DMS 273 treated with DMSO at 0.1 percent for 48 hours (cell line): ENCODE data around the gene GRK4.
"Not testable (repeated sequence)": the region's sequence is repeated elsewhere in the genome, so short reads cannot be mapped to it uniquely, and the experiment has no call there.

Experiments
- DNase-seq: peaks from one replicate; lab custom pipeline; 2025; lab: John Stamatoyannopoulos, UW

Gene GRK4

DNA sequence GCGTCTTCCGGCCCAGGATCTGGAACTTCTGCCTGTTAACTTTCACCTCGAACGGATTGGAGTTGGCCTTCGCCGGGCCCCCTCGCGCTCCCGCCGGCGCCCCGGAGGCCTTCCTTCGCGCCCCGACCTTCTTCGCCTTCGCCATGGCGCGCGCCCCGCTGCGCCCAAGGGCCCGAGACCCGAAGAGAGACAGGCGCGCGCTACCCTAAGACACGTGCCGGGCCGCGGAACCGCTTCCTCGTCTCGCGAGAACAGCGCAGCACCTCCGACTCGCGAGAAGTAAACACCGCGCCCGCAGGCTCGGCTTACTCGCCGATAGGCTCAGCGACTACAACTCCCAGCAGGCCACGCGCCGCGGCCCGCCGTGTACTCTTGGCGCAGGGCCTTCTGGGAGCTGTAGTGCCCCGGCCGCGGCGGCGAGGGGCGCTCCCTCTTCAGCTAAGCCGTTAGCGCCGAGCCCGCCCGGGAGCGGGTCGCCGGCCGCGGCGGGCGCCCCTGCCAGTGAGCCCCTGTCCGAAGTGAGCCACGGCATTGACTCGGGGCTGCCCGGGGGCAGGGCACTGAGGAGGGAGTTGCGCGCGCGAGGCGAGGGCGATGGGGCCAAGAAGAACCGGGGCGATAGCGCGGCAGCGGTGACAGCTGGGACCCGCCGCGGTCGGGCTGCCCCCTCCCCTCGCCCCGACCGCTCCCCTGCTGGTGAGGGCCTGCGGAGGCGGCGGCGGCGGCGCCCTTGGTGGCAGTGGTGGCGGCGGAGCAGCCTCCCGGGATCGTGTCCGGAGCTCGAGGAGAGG, at the start of gene GRK4, which contains the start of gene NOP14:
Gene GRK4 (plus strand): TSS at position 397 of the 791 bp plus-strand sequence. CDS start 500 bp downstream, outside the sequence.
Gene NOP14 (minus strand): TSS at position 232 of the 791 bp plus-strand sequence. CDS start 87 bp downstream, at position 145.
- DNase-seq, result peak; percentile 88

DNA sequence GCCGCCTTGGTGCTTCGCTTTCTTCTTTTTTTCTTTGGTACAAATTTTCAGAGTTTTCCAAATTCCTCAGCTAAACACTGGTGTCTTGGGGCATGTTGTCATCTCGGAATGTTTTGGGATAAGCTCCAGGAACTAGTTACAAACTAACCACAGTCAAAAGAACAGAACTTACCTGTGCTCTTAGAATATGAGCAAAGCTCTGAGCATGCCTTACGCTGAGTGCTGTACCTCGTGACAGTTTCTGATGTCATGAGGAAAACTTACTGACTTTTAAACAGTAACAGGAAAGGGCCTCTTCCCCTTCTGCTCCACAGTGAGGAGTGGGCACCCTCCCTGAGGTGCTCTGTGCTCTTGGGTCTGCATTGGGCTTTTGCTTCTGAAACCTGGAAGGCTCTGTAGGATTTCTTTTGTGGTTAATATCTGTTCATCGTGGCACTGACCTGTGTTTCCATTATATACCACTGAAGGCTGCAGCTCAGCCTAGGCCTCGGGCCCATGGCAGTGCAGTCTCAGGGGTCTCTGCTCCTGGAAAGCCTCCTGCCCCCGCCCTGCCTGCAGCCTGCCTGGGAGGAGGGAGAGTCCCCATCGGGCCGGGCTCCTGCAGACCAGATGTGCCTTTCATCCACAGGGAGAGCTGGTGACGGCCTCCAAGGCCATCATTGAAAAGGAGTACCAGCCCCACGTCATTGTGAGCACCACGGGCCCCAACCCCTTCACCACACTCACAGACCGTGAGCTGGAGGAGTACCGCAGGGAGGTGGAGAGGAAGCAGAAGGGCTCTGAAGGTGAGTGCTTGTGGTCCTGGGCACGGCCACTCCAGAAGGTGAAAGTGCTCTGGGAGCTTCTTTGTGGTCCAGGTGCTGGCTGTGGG, 48.9 kb upstream of the GRK4 start:
- DNase-seq, result no peak

DNA sequence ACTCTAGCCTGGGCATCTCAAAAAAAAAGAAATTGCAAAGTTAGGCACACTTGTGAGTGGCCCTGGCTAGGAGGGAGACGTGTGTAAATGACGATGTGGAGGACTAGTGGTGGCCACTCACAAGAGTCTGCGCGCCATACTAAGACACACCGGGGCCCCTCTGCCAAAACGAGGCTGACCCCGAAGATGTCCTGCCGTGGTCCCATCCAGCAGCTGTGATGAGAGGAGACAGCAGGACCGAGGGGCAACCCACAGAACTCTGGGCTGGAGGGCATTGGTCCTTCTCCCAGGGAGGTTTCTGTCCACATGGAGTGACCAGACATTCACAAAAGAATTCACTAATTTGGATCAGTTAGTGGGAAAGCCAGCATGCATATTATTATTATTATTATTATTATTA, 47.6 kb upstream of the GRK4 start:
- no peak for DNase-seq

DNA sequence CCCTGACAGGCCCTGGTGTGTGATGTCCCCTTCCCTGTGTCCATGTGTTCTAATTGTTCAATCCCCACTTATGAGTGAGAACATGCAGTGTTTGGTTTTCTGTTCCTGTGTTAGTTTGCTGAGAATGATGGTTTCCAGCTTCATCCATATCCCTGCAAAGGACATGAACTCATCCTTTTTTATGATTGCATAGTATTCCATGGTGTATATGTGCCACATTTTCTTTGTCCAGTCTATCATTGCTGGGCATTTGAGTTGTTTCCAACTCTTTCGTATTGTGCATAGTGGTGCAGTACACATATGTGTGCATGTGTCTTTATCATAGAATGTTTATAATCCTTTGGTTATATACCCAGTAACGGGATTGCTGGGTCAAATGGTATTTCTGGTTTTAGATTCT, 46.7 kb upstream of the GRK4 start:
- DNase-seq, result not testable (repeated sequence)

DNA sequence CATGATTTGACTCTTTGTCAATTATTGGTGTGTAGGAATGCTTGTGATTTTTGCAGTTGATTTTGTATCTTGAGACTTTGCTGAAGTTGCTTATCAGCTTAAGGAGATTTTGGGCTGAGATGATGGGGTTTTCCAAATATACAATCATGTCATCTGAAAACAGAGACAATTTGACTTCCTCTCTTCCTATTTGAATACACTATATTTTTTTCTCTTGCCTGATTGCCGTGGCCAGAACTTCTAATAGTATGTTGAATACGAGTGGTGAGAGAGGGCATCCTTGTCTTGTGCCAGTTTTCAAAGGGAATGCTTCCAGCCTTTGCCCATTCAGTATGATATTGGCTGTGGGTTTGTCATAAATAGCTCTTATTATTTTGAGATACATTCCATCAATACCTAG, 45.1 kb upstream of the GRK4 start:
- not testable (repeated sequence) for DNase-seq

DNA sequence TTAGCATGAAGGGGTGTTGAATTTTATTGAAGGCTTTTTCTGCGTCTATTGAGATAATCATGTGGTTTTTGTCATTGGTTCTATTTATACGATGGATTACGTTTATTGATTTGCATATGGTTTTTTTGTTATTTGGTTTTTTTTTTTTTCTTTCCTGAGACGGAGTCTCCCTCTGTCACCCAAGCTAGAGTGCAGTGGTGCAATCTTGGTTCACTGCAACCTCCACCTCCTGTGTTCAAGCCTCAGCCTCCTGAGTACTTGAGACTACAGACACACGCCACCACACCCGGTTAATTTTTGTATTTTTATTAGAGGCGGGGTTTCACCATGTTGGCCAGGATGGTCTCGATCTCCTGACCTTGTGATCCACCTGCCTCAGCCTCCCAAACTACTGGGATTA, 44.7 kb upstream of the GRK4 start:
- DNase-seq, result not testable (repeated sequence)

DNA sequence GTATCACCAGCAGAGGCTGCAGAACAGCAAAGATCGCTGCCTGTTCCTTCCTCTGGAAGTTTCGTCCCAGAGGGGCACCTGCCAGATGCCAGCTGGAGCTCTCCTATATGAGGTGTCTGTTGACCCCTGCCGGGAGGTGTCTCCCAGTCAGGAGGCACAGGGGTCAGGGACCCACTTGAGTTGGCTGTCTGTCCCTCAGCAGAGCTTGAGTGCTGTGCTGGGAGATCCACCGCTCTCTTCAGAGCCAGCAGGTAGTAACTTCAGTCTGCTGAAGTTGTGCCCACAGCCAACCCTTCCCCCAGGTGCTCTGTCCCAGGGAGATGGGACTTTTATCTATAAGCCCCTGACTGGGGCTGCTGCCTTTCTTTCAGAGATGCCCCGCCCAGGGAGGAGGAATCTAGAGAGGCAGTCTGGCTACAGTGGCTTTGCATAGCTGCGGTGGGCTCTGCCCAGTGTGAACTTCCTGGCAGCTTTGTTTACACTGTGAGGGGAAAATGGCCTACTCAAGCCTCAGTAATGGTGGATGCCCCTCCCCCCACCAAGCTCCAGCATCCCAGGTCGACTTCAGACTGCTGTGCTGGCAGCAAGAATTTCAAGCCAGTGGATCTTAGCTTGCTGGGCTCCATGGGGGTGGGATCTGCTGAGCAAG, 40.8 kb upstream of the GRK4 start:
- DNase-seq, result not testable (repeated sequence)

DNA sequence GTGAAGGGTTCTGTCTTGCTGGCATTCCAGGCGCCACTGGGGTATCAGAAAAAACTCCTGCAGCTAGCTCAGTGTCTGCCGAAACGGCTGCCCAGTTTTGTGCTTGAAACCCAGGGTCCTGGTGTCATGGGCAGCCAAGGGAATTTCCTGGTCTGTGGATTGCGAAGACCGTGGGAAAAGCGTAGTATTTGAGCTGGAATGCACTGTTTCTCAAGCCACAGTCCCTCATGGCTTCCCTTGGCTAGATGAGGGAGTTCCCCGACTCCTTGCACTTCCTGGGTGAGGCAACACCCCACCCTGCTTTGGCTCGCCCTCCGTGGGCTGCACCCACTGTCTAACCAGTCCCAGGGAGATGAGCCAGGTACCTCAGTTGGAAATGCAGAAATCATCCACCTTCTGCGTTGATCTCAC, 40.2 kb upstream of the GRK4 start:
- no peak for DNase-seq

DNA sequence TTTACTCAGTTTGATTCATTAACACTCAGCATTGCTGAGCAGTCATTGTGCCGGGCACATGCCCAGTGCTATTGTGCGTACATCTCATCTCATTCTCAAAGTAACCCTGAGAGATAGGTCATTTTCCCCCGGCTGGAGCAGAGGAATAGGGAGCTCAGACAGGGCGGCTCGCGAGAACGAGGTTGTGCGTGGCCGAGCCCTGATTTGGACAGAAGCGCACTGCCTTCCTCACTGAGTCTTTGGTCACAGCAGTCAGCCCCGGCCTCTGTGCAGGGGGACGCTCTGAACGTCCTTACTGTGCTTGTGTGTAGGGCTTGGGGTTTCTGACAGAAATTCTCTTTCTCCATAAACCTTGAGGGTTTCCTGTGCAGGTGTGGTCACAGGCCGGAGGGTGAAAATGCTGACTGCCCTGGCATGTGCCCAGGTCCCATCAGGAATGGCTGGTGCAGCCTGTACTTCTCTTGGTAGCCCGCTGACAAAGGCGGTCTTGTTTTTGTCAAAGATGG, 39.6 kb upstream of the GRK4 start:
- DNase-seq, result no peak

DNA sequence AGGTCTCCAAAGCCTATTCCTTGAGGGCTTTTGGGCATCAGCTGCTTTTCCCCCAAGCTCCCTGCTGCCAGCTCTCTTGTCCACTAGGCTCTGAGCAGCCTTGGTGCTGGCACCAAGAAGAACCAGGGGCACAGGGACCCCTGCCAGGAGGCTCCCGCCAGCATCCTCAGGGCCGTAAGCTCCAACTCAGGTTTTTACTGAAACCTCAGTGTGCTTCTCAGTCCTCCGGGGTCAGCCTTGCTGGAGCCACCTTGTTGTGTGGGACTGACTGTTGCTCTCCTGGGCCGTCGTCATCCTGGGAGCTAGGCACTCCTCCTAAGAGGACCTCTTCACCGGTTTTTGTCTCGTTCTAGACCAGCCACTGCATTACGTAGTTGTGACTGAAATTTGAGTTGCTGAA, 39.1 kb upstream of the GRK4 start:
- no peak for DNase-seq

DNA sequence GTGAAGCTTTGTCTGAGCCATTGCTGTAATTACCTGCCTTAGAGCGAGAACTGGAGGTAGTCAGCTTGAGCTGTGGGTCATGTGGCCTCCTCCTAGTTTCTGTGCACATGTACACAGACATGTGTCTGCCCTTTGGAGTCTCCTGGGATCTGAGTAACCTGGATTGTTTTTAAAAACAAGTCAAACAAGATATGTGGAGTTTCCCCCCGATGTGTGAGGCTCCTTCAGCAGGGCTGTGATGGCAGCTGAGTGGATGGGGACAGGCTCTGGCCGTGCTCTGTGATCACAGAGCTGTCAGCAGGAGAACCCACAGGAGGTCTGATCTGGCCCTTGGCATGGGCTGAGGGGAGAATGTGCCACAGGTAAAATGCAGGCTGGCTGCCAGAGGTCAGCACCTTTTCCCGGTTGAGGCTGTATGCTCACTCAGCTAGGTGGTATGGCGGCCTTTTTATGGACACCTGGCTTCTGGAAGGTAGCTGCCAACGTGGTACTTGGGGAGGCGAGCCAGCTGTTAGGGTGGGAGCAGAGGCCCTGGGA, 38.5 kb upstream of the GRK4 start:
- no peak for DNase-seq

DNA sequence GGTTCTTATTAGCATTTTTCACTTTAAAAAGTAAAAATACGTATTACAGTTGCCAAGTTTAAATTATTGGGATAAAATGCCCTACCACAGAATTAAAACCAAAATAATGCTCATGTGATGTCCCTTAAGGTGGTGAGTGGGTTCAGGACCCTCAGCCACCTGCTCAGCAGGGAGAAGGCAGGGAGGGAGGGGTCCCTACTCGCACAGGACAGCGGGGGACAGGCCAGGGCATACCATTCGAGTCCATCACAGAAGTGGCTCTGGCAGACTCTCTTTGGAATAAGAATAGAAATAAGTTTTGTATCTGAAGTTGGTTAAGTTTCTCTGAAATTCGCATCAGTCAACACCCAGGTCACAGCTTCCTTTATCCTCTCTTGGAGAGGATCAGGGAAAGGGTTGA, 37.9 kb upstream of the GRK4 start:
- DNase-seq, result no peak

DNA sequence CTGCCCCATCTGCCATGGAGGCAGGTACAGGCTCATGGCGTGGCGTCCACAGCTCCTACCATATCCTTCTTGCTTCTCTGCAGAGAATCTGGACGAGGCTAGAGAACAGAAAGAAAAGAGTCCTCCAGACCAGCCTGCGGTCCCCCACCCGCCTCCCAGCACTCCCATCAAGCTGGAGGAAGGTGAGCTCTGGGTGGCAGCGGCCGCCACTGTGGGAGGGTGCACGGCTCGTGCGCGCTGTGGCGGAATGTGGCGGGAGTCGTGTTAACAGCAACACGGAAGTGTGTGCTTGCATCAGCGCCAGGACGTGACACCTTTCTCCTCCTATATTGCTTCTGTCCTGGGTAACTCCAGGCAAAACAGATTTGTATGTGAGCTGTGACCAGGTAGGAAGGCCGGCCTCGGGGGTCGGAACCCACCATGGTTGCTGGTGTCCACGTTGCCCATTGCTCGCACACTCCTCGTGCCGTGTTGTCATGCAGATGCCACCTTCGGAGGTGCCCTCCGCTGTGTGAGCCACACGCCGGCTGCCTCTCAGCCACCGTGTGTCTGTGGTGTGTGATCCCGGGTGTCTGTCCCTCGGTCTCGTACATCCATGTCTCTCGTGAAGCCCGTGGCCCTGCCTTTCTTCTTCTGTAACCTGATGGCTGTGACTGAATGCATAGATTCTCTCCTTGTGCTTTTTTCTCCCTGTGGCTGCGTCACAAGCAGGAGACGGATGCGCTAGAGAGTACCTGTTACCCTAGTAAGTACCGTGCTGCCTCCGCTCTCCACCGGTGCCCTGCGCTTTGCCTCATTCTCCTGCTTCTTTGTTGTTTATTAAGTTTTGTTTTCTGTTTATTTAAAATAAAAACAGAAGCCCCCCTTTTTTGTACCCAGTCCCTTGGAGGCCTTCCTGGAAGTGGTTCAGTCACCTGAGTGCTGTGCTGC, 37.2 kb upstream of the GRK4 start:
- no peak for DNase-seq

DNA sequence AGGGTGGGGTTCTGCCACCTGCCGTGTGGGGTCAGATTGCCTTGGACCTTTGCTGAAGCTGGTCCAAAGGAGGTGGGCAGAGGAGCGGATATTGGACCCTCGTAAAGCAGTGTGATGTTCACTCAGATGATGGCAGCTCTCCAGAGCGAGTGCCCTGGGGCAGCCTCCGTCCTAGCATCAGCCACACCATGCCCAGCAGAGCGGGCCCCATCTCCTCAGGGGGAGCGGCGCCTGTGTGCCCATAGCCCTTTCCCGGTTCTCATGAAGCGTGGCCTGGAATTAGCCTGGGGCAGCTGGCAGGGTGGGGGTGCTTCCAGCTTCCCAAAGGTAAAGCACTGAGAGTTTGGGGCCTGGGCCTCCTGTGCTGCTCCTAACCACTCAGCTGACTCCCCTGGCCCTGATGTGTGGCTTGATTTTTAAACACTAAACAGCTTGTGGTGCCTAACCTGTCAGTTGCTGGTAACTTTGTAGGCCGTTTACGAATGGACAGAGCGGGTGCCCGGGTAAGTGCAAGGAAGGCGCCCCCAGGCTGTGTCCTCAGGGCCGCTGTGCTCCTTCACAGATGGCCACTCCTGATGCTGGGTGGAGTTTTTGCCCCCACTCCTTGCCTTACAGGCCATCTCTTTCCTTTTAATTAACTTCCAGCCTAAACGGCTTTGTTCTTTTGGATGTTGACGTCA, 36.2 kb upstream of the GRK4 start:
- DNase-seq, result no peak

DNA sequence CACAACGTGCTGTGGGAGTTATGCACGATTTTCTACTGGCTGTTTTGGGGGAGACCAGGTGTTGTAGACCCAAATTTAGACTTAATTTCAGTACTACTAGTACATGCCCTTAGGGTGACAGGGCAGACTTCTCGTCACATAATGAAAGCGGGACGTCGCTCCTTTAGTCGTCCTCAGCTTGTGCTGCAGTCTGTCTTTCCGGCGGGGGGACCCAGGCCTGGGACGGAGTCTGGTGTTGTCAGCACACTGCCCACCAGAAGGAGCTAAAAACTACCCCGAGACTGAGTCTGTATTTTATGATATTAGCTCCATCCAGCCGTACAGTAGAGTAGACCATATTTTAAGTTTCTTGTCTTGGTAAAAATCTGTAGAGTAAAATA, 35.7 kb upstream of the GRK4 start:
- DNase-seq, result no peak

DNA sequence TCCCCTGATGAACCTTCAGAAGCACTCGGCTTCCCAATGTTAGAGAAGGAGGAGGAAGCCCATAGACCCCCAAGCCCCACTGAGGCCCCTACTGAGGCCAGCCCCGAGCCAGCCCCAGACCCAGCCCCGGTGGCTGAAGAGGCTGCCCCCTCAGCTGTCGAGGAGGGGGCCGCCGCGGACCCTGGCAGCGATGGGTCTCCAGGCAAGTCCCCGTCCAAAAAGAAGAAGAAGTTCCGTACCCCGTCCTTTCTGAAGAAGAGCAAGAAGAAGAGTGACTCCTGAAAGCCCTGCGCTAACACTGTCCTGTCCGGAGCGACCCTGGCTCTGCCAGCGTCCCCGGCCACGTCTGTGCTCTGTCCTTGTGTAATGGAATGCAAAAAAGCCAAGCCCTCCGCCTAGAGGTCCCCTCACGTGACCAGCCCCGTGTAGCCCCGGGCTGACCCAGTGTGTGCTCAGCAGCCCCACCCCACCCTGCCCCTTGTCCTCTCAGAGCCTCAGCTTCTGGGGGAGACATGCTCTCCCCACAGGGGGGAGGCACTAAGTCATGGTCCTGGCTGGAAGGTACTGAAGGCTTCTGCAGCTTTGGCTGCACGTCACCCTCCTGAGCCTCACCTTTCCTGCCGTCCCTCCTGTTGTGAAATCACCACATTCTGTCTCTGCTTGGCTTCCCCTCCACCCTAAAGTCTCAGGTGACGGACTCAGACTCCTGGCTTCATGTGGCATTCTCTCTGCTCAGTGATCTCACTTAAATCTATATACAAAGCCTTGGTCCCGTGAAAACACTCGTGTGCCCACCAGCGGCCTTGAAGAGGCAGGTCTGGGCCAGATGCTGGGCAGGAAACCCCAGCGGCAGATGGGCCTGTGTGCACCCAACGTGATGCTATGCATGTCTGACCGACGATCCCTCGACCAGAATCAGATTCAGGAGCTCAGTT, 34.9 kb upstream of the GRK4 start:
- DNase-seq, result no peak

DNA sequence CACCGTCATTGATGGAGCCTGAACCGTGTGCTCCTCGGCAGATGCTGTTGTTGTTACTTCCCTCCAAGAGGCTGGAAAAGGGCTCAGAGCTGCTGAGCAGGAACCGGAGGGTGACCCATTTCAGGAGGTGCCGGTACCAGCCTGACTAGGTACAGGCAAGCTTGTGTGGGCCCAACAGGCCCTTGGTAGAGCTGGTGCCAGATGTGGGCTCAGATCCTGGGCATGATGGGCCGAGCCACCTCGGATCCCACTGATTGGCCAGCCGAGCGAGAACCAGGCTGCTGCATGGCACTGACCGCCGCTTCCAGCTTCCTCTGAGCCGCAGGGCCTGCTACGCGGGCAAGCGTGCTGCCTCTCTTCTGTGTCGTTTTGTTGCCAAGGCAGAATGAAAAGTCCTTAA, 33.9 kb upstream of the GRK4 start:
- no peak for DNase-seq

DNA sequence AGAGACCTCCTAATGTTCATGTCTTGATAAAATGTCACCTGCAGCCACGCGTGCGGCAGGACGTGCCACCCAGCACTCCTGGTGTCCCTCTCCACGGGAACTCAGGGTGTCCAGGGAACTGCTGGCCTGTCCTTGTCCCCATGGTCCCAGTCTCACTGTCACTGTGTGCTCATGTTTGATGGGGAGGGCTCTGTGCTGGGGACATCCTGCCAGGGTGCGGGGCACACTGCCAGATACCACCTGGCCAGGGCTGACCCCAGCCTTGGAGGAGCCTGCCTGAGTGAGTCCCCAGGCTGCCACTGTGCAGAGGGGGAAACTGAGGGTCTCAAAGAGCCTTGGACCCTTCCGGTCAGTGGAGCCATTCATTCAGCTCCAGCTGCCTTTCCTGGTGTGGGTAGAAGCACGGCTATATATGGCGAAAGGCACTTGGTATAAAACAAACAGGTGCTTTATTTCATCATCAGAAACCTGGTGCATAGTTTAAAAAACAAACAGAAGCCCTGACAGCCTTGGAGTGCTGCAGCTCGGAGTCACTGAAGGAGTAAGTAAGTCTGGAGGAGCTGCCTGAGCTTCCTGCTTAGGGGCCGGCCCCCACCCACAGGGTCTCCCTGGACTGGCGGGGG, 33.1 kb upstream of the GRK4 start:
- no peak for DNase-seq
